BE2C (cell line): ENCODE measurements around the gene SERGEF.

ENCODE experiments used
- DNase-seq: peaks from one replicate; pipeline ENCODE4 v3.0.0-alpha.2; 2020
- H3K27me3 ChIP-seq: fragments of 250-450 bp; sonication (Bioruptor Pico); 2 replicates; pipeline ENCODE4 v1.5.1; 2020; ENCODE audit warnings: mild to moderate bottlenecking
- H3K36me3 ChIP-seq: fragments of 250-450 bp; sonication (Bioruptor Pico); 2 replicates; pipeline ENCODE4 v1.5.1; 2020; ENCODE audit warnings: mild to moderate bottlenecking
- H3K4me1 ChIP-seq: fragments of 250-450 bp; sonication (Bioruptor Pico); 2 replicates; pipeline ENCODE4 v1.5.1; 2020
- H3K4me3 ChIP-seq: 2 replicates; pipeline ENCODE4 v1.5.1; 2011; ENCODE audit warnings: low read depth, low read length
- H3K9me3 ChIP-seq: fragments of 250-450 bp; sonication (Bioruptor Pico); 2 replicates; pipeline ENCODE4 v1.5.1; 2020
- CTCF ChIP-seq: IDR thresholded peaks from 2 replicates; pipeline ENCODE4 v1.5.1; 2012; ENCODE audit warnings: mild to moderate bottlenecking, low read depth, low read length

Gene SERGEF

GRCh38 chr11:17750801-17751165 is 262.1 kb downstream of the SERGEF start:
- no peak overlapping the region for H3K4me3 ChIP-seq
- DNase-seq = no peak
- H3K4me1 ChIP-seq = no peaks in the 10 kb centered on the region
- no peaks in the 10 kb centered on the region for H3K36me3 ChIP-seq
- no peak for TF ChIP-seq CTCF
- H3K9me3 ChIP-seq = no peaks in the 10 kb centered on the region
- no peaks in the 10 kb centered on the region for H3K27me3 ChIP-seq

GRCh38 chr11:17750013-17750800 is 262.6 kb downstream of the SERGEF start:
- H3K9me3 ChIP-seq = no peaks in the 10 kb centered on the region
- no peaks in the 10 kb centered on the region for H3K27me3 ChIP-seq
- no peak for DNase-seq
- no peaks in the 10 kb centered on the region for H3K4me1 ChIP-seq
- H3K36me3 ChIP-seq = no peaks in the 10 kb centered on the region
- no peak overlapping the region for H3K4me3 ChIP-seq
- TF ChIP-seq CTCF = no peak

GRCh38 chr11:17748761-17749721 is 263.8 kb downstream of the SERGEF start:
- Histone ChIP-seq H3K4me3 (no peak overlapping the region), H3K27me3 (no peaks in the 10 kb centered on the region), H3K36me3 (no peaks in the 10 kb centered on the region), H3K4me1 (no peaks in the 10 kb centered on the region), H3K9me3 (no peaks in the 10 kb centered on the region)
- no peak for DNase-seq
- TF ChIP-seq CTCF = no peak

- DNase-seq = no peak
- no peak for TF ChIP-seq CTCF
- Histone ChIP-seq H3K9me3 (no peaks in the 10 kb centered on the region), H3K36me3 (no peaks in the 10 kb centered on the region), H3K4me3 (no peak overlapping the region), H3K4me1 (no peaks in the 10 kb centered on the region), H3K27me3 (no peaks in the 10 kb centered on the region)
Measured at GRCh38 chr11:17748044-17748443, 264.8 kb downstream of the SERGEF start.

- H3K36me3 ChIP-seq = no peaks in the 10 kb centered on the region
- H3K4me1 ChIP-seq = no peaks in the 10 kb centered on the region
- no peak overlapping the region for H3K4me3 ChIP-seq
- no peak for TF ChIP-seq CTCF
- no peak for DNase-seq
- H3K9me3 ChIP-seq = no peaks in the 10 kb centered on the region
- no peaks in the 10 kb centered on the region for H3K27me3 ChIP-seq
Measured at GRCh38 chr11:17747131-17747955, 265.5 kb downstream of the SERGEF start.
